HepG2 (cell line): ENCODE data around the gene POLE3. TPM values are rescaled to one million over a fixed set of nuclear protein-coding genes. Genes with fewer than 3 reads are reported as not detected.
A peak's percentile ranks its signal among the peaks of the same experiment; 100 is the strongest.
"Not testable (repeated sequence)": the region's sequence is repeated elsewhere in the genome, so short reads cannot be mapped to it uniquely, and the experiment has no call there.

Source experiments
- CTCF ChIP-seq: sonication (generic); formaldehyde crosslinking; IDR thresholded peaks from 2 replicates; pipeline ENCODE4 v1.5.0; 2020; ENCODE audit warnings: mild to moderate bottlenecking, missing genetic modification reagents, moderate library complexity
- IRF2 ChIP-seq: IDR thresholded peaks from 2 replicates; pipeline ENCODE4 v1.6.1; 2018; ENCODE audit warnings: missing genetic modification reagents, missing compliant biosample characterization
- MAX ChIP-seq: IDR thresholded peaks from 2 replicates; pipeline ENCODE4 v1.6.1; 2012; ENCODE audit warnings: inconsistent platforms
- MIXL1 ChIP-seq: IDR thresholded peaks from 2 replicates; pipeline ENCODE4 v1.6.1; 2016
- NFKBIZ ChIP-seq: IDR thresholded peaks from 2 replicates; pipeline ENCODE4 v1.6.1; 2018; ENCODE audit warnings: missing genetic modification reagents, missing compliant biosample characterization
- NR2F1 ChIP-seq, 2 experiments: fragments of 450-650 bp in 1 of 2; formaldehyde crosslinking in 1 of 2; IDR thresholded peaks; 2 replicates each; pipeline versions ENCODE4 v1.5.0 to v1.6.1; 2016 to 2020; ENCODE audit warnings: mild to moderate bottlenecking in 1 of 2, missing compliant biosample characterization in 1 of 2, missing genetic modification reagents in 1 of 2, moderate library complexity in 1 of 2
- SP1 ChIP-seq, 2 experiments: fragments of 450-650 bp in 1 of 2; sonication (generic) in 1 of 2; formaldehyde crosslinking in 1 of 2; IDR thresholded peaks; 2 replicates each; pipeline versions ENCODE4 v1.4.0 to v1.6.1; 2016 to 2020; ENCODE audit warnings: missing genetic modification reagents in 1 of 2
- THRA ChIP-seq: sonication (generic); formaldehyde crosslinking; IDR thresholded peaks from 2 replicates; pipeline ENCODE4 v1.4.0; 2020; ENCODE audit warnings: missing genetic modification reagents, borderline replicate concordance
- ZBTB33 ChIP-seq: sonication (generic); formaldehyde crosslinking; IDR thresholded peaks from 2 replicates; pipeline ENCODE4 v1.4.0; 2020; ENCODE audit warnings: missing genetic modification reagents
- polyA plus RNA-seq, 8 experiments: library from polyadenylated mRNA; depleted of rRNA in 3 of 8; stranded (reverse) in 7 of 8; unstranded in 1 of 8; fragments of >200 nt; fragmentation: Illumina TruSeq in 4 of 8; extraction: Trizol in 4 of 8; gene quantifications; 2 replicates each; pipeline versions ENCODE4 v1.2.1 to v1.2.3, GENCODE V29; 2011 to 2016; ENCODE audit warnings: low read depth in 4 of 8, missing spikeins in 1 of 8, mixed read lengths in 1 of 8; ENCODE audit not compliant: insufficient read depth in 1 of 8
- total RNA-seq, 5 experiments: library from RNA; depleted of rRNA; stranded (reverse); fragments of >200 nt; fragmentation: Illumina TruSeq; extraction: Trizol; gene quantifications; 2 replicates each; pipeline ENCODE4 v1.2.3, GENCODE V29; 2016; ENCODE audit warnings: low read depth in 1 of 5
- TF ChIP-seq, protein P1 (sequence below), 2 experiments: sonication (generic) in 1 of 2; formaldehyde crosslinking in 1 of 2; IDR thresholded peaks; 2 replicates each; pipeline versions ENCODE4 v1.4.0 to v1.6.1; 2018 to 2020; ENCODE audit warnings: missing genetic modification reagents in 2 of 2, borderline replicate concordance in 1 of 2, low read depth in 1 of 2, mild to moderate bottlenecking in 1 of 2, missing biosample characterization in 1 of 2

The POLE3 gene
- total and polyA plus RNA-seq, 2 of the 13 experiments (the other 11 are each of a cell fraction or from before 2014, with no cell fraction given): 36.0 to 77.2 TPM

DNA sequence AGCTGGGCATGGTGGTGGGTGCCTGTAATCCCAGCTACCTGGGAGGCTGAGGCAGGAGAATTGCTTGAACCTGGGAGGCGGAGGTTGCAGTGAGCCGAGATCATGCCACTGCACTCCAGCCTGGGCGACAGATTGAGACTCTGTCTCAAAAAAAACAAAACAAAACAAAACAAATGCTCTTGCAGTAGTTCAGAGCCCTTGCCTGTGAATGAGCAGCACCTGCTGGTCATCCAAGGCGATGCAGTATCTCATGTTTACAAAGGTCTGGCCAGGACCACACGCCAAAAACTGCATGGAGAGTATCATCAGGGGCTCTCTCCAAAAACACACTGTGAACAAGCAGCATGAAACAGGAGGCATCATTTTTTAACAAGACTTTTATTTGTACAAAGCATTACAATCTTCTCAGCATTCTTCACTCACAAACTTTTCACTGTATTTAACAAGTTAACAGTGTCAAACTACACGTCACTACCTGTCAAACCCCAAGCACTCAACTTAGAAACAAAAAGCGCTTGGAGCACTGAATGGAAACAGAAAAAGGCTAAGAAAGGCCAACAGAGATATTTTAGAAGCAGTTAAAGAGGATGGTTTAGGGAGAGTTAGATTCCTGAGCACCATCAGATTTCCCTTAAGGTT, 3.5 kb downstream of the POLE3 start (continued):
- TF ChIP-seq, protein P1, sequence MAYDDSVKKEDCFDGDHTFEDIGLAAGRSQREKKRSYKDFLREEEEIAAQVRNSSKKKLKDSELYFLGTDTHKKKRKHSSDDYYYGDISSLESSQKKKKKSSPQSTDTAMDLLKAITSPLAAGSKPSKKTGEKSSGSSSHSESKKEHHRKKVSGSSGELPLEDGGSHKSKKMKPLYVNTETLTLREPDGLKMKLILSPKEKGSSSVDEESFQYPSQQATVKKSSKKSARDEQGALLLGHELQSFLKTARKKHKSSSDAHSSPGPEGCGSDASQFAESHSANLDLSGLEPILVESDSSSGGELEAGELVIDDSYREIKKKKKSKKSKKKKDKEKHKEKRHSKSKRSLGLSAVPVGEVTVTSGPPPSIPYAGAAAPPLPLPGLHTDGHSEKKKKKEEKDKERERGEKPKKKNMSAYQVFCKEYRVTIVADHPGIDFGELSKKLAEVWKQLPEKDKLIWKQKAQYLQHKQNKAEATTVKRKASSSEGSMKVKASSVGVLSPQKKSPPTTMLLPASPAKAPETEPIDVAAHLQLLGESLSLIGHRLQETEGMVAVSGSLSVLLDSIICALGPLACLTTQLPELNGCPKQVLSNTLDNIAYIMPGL (CRISPR knock-in tag; IDR thresholded peaks at IDR 0.05; ENCODE audit: borderline replicate concordance in 1 of 2, low read depth in 1 of 2): peak in 1 of 2 experiments; percentile 52; a peak in 1 of 4 replicates
- peak in 1 of 2 experiments; percentile 16; a peak in 1 of 4 replicates for TF ChIP-seq NR2F1 (CRISPR knock-in tag; IDR thresholded peaks at IDR 0.05)
- peak; percentile 92 for TF ChIP-seq CTCF
- 0 out of 2 replicates have a peak, but pooled peaks have one; percentile 41 for TF ChIP-seq MIXL1 (CRISPR knock-in tag)
- 0 out of 2 replicates have a peak, but pooled peaks have one; percentile 35 for TF ChIP-seq NFKBIZ (CRISPR knock-in tag)
- TF ChIP-seq MAX: 0 out of 2 replicates have a peak, but pooled peaks have one; percentile 17
- TF ChIP-seq SP1 (IDR thresholded peaks at IDR 0.05): not testable (repeated sequence)
- 0 out of 2 replicates have a peak, but pooled peaks have one; percentile 12 for TF ChIP-seq SP1 (CRISPR knock-in tag; IDR thresholded peaks at IDR 0.05)
- TF ChIP-seq IRF2 (CRISPR knock-in tag): 0 out of 2 replicates have a peak, but pooled peaks have one; percentile 53
- peak; percentile 38; the same call in 1 of the 2 replicates for TF ChIP-seq THRA (CRISPR knock-in tag)
- peak; percentile 73; the same call in 1 of the 2 replicates for TF ChIP-seq ZBTB33 (CRISPR knock-in tag)
